ENCODE data around the gene SLC28A1.
"Not testable (repeated sequence)": the region's sequence is repeated elsewhere in the genome, so short reads cannot be mapped to it uniquely, and the experiment has no call there.

Gene SLC28A1

DNA sequence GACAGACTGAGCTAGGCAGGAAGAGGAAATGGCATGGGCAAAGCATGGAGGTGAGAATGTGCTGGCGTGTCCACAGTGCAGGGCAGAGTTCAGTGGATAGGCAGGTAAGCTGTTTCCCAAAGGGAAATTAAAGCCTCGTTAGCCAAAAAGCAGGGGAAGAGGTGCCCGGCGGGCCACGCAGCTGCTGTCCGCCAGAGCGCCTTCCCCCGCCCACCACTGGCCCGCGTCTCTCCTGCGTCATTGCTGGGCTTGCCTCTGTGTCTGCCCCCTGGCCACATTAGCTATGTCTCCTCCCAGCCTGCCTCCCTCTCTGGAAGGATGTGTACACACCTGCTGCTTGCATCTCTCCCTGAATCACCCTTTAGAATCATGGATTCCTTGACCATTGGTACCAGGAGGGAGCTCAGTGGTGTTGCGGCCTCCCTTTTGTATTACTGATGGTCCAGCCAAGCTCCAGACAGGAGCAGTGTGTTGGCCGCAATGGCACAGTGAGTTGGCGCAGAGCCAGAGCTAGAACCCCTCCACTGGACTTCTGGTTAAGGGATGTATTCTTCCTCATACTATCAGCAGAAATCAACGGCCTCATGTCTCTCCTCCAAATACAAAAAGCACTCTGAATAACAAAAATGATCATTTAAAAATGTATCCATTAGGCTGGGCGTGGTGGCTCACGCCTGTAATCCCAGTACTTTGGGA lies 26.6 kb downstream of the SLC28A1 start:
- DNase-seq (ENCODE audit: low spot score), result no peak

DNA sequence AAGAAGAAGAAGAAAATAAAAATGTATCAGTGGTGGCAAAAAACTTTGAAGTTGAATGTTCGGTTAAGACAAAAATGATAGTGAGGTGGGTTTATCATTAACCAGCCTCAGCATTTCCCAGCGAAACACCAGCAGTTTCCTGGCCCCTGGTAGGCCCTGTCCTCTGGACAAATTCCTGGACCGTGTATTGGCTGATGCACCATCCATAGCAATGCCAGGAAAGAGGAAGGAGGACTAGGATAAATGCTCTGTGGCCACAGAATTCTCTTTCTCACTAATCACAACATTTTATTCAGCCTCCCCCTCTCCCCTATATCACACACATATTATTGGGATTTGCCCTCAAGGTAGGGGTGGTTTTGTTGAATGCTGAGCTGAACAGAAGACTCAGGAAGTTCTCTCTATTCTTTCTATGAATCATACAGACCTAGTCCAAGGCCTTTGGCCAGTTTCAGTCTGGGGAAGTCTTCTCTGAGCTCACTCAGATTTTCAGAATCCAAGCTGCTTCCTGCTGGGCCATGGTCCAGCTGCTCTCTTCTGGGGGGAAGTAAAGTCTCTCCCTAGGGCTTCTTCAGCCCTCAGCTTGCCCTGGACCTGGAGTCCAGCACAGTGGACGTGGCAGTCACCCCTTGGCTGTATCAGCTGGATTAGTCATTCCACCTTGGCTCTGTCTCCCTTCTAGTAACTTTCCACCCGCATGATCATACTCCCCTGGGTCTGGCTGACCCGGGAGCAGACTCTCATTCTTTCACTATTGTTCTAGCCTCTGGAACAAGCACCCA lies 27.6 kb downstream of the SLC28A1 start:
- DNase-seq (ENCODE audit: low spot score), result peak; percentile 70

DNA sequence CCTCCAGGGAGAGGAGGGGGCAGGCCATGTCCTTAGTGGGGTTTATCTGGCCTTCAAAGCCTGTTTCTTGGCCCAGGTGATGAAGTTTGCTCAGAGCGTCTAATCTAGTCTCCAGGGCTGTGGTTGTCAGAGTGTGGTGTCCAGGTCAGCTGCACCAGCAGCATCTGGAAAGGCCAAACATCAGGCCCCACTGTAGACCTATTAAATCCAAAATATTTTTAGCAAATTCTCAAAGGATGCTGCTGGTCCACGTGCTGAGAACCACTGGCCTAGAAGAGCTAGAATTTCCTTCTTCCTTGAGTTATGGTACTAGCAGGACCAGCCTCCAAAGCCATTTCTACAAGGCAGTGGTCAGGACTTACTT lies 28.9 kb downstream of the SLC28A1 start:
- DNase-seq (ENCODE audit: low spot score), result no peak

DNA sequence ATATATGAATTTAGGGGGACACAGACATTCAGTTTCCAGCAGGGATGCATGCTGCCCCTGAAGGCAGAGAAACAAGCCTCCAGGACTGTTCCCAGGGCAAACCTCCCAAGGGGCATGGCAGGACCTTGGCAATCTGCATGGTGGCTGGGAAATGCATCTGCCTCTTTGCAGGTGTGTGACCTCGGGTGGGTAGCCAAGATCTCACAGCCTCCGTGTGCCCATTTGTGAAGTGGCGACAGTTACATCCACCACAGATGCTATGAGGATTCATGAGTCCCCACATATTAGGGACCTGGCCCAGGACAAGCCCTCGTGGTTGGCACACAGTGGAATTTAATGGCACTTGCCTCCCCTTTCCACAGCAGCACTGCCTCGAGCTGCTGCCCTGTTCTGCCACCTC lies 29.9 kb downstream of the SLC28A1 start:
- DNase-seq (ENCODE audit: low spot score), result no peak

DNA sequence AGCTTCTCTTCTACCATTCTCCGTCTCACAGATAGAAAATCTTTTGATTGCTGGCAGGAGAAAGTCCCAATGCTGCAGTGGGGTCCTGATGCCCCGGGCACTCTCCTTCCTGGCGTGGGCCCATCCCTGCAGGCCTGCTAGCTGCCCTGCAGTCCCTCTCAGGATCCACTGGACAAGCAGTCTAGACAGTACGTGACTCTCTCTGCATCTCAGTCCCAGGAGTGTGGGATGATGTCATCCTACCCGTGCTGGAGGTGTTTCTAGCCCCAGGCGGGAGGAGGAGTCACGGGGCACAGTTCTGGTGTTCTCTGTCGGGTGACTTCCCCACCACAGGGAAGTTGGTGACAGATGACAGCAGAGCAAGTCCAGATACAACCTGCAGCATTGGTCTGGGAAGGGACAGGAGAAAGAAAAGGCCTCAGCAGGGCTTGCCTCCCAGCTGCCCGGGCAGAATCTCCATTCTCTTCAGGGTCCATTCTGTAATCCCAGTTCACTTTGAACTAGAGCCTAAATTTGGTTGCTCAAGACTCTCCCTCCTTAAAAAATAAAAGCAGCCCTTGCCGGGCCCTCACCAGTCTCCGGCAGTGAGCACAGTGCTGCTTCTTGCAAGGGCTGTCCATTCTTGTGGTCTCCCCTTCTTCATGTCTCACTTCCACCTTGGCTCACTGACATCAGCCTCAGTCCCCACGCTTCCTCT lies 30.6 kb downstream of the SLC28A1 start:
- DNase-seq (ENCODE audit: low spot score), result peak; percentile 40

DNA sequence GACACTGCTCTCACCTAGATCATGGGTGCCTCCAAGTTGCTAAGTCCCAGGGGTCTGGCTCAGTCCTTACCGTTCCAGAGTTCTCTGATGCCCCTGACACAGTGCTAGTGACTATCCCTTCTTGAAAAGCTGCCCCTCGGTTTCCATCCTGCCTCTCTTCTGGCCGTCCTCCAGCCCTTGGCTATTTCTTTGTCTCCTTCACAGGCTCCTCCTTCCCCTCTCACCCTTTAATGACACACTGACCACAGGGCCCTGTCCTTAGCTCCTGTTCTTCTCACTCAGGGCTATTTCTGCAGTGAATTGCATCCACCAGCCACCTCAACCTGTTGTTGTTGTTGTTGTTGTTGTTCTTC lies 31.1 kb downstream of the SLC28A1 start:
- no peak for DNase-seq (ENCODE audit: low spot score)

DNA sequence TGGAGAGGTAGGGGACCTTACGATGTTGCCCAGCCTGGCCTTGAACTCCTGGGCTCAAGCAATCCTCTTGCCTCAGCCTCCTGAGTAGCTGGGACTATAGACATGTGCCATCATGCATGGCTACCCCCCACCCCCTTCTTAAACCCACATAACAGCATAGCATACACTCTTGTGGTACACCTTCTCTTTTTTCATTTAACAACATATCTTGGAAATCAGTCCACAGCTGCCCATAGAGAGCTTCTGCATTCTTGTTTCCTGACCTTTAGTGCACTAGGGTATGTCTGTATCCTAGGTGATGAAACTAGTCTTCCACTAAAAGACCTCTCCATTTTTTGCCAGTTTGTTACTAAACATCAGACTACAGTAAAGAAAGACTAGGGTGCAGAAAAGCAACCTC lies 33.0 kb downstream of the SLC28A1 start:
- no peak for DNase-seq (ENCODE audit: low spot score)

DNA sequence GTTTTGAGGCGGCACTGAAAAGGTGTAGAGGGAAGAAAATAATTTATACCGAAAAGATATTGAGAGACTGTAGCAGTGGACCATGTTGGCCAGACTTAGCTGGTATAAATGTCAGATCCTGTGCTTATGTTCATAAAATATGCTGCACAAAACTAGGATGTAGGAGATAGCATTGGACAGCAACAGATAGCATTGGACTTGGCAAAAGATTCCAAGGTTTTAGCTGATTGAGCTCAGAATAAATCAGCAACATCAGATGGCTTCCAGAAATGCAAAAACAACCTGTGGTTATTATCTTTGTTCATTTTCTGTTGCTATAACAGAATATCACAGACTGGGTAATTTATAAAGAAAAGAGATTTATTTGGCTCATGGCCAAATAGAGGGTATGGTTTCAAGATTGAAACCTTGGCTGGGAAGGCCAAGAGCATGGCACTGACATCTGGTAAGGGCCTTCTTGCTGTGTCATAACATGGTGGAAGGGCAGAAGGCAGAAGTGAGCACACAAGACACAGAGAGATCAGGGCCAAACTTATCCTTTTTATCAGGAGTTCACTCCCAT lies 34.7 kb downstream of the SLC28A1 start:
- DNase-seq (ENCODE audit: low spot score), result no peak

DNA sequence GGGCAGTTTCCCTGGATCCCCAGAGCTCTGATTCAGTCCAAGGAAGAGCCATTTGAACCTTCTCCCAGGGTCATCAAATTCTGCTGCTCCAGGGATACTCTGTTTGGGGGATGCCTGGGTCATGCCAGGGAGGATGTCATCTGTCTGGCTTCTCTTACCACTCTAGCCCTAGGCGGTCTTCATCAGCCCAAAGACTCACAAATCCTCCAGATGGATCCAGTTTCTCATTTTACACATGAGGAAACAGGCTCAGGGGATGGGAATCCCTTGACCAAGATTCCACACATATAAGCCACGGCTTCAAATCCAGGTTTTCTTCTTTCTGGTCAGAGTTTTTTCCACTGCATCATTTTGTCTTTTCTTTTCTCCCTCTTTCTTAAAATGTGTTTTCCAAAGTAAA lies 36.7 kb downstream of the SLC28A1 start:
- no peak for DNase-seq (ENCODE audit: low spot score)

DNA sequence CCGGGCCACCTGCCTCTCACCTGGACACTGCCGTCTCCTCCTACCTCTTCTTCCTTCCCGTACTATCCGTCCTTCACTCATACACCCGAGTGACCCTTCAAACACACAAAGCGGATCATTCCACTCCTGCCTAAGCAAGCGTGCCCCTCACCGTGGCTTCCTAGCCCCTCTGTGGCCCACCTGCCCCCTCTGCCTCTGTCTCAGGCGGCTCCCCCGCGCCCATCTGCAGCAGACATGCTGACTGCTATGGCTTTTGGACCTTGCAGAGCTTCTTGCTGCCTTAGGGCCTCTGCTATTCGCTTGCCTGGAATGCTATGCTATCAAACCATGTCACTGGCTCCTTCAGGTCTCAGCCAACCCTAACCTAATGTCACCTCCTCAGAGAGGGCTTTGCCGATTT lies 38.1 kb downstream of the SLC28A1 start:
- no peak for DNase-seq (ENCODE audit: low spot score)

DNA sequence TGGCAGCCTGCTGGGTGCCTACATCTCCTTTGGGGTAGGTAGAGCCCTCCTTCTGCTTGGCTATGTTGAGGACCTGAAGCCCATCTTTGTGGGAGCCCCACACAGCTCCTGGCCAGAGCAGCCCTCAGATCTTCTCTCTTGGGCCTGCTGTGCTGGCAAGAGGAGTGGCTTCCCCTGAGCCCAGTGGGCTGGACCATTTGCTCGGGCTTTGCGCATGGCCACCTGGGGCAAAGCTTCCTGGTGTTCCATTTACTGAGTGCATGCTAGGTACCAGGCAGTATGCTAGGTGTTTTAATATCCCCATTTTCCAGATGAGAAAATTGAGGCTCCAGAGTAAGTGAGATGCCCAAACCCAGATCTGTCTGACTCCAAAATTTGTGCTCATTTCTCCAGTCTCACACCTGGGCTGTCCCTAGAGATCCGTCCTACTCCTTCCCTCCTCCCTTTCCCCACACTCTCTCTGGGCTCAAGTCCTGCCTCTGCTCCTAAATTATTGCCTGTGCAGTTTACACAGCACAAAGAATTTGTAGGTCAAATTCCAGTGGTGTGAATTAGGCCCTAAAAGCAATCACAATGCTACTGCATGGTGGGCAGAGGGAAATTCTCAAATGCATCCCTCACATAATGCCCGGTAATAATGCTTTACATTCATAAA lies 39.7 kb downstream of the SLC28A1 start:
- no peak for DNase-seq (ENCODE audit: low spot score)

DNA sequence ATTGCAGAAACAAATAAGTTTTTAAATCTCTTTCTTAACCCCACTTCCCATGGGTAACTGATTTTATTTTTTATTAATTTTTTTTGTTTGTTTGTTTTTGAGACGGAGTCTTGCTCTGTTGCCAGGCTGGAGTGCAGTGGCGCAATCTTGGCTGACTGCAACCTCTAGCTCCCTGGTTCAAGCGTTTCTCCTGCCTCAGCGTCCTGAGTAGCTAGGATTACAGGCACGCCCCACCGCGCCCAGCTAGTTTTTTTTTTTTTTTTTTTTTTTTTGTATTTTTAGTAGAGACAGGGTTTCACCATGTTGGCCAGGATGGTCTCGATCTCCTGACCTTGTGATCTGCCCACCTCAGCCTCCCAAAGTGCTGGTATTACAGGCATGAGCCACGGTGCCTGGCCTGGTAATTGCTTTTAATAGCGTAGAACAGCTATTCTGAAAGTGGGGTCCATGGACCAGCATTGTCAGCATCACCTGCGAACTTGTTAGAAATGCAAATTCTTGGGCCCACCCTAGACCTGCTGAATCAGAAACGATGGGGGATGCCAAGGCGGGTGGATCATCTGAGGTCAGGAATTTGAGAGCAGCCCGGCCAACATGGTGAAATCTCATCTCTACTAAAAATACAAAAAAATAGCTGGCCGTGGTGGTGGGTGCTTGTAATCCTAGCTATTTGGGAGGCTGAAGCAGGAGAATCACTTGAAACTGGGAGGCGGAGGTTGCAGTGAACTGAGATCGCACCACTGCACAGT lies 40.5 kb downstream of the SLC28A1 start:
- not testable (repeated sequence) for DNase-seq (ENCODE audit: low spot score)

DNA sequence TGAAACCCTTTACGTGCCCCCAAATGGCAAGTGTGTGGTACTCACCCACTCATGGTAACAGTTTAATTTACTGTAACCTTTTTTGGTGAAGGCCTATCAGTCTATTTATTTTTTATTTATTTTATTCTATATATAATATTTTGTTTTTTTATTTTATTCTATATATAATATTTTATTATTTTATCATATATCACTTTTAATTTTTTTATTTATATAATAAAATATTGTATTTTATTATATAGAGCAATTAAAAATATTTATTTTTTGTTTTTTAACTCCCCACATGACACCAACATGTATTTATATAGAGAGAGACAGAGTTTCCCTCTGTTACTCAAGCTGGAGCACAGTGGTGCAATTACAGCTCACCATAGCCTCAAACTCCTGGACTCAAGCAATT lies 41.4 kb downstream of the SLC28A1 start:
- DNase-seq (ENCODE audit: low spot score), result no peak

DNA sequence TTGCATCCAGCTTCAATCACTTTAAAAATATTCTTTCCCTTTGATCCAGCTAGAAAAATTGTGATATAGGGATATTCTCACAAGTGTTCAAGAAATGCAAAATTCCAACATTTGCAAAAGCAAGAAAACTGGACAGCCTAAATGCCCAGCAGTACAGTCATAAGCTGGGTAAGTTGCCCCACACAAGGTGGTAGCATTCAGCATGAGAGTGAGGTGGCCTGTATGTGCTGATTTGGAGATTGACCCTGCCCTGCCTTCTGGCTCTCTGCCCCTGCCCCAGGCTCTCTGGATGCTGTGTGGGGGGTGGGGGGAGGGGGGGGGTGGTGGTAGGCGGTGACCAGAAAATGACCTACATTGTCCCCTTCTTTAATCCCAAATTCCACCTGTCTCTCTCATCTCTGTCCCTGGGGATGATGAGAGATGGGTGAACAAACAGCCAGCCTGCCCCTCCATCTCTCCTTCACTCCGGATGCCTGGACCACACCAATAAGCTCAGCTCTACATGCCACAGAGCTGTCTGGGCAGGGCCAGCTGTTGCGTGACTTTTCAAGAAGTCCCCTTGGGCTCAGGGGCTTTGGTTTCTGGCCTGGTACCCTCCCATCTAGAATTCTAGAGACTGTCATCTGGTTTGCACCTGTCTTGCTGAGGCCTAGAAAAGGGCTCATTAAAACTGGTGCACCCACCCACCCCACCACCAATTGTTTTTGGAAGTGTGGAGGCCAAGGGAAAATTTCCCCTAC lies 42.2 kb downstream of the SLC28A1 start:
- no peak for DNase-seq (ENCODE audit: low spot score)

DNA sequence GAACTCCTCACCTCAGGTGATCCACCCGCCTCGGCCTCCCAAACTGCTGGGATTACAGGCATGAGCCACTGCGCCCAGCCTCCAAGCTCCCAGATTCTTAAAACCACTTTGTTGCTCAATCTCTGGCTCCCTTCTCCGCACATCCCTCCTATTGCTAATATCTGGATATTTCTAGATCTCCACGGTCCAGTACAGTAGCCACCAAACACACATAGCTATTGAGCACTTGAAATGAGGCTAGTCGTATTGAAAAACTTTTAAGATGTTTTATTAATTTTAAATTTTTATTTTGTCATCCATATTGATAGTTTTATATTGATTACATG lies 44.3 kb downstream of the SLC28A1 start:
- DNase-seq (ENCODE audit: low spot score), result no peak

DNA sequence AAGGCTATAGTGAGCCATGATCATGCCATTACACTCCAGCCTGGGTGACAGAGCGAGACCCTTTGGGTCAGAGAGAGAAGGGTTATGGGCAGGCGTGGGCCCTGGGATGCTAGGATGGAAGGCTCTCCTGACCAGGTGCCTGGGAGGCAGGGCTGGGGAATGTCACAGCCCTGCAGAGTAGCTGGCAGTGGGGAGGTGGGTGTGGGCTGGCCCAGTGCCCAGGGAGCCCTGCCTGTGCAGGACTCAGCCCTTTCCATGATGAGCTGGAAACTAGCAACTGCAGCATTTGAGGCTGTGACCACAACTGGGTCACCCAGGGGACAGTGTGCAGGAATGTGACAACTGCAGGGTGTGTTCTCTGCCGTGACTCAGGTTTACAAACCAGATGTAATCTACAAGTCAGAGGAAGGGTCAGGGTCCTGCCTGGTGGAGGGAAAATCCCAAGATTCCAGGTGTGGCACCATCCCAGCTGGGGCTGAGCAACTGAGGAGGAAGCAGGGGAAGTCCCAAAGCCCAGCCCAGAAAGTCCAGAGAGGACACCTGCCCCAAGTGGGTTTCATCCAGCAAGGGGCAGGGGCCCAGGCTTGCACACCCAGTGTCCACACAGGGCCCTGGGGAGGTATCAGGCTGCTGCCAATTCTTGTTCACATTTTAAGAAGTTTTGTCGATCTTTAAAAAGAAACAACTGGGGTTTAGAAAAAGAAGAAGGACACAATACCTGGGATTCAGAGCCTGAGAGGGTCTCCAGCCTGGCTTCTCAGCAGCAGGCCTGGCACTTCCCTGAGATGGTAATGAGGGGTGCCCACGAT lies 45.5 kb downstream of the SLC28A1 start:
- peak; percentile 98 for DNase-seq (ENCODE audit: low spot score)

DNA sequence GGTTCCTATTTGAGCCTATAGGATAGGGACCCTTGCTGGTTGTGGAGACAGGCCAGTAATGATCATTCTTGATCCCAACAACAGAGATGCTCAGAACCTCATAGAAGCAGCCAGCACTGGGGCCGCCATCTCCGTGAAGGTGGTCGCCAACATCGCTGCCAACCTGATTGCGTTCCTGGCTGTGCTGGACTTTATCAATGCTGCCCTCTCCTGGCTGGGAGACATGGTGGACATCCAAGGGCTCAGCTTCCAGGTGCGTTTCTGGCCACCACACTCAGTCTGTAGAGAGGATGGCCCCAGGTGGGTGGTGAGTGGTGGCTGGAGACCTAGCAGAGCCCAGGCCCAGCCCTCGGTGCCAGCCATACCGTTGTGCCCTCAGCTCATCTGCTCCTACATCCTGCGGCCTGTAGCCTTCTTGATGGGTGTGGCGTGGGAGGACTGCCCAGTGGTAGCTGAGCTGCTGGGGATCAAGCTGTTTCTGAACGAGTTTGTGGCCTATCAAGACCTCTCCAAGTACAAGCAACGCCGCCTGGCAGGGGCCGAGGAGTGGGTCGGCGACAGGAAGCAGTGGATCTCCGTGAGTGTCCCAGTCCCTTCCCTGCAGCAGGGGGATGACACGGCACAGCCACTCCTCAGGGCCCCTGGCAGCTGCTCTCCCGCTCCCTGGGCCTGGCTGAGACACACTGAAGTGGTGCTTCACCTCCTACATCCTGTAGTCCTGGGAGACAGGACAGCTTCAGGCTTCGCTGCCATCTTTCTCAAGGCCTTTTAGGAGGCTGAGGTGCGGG lies 50.7 kb downstream of the SLC28A1 start:
- no peak for DNase-seq (ENCODE audit: low spot score)

DNA sequence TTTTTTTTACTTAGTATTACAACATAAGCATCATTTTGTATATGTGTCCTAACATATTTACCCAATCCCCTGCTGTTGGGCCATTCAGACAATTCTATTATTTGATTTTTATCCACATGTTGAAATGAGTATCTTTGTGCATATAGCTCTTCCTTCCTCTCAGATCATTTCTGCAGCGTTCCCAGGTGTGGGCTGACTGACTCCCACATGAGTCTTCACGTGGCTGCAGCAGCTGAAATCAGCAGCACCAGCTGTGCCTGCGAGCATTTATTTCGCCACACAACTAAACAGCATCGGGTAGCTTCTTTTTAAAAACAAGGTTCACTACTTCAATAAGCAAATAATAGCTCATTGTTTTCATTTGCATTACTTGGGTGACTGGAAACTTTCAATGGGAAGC lies 52.7 kb downstream of the SLC28A1 start:
- DNase-seq (ENCODE audit: low spot score), result no peak

DNA sequence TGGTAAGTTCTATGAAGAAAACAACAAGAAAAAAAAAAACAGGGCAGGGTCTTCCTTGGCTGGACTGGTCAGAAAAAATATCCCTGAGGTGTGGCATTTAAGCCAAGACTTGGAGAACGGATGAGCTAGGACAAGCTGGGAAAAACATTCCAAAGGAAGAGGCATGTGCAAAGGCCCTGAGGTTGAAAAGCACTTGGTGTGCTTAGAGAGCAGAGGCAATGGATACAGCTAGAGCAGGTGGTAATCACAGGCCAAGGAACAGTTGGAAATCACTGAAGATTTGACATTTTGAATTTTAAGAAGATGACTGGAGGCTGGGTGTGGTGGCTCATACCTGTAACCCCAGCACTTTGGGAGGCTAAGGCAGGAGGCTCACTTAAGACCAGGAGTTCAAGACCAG lies 54.3 kb downstream of the SLC28A1 start:
- no peak for DNase-seq (ENCODE audit: low spot score)

DNA sequence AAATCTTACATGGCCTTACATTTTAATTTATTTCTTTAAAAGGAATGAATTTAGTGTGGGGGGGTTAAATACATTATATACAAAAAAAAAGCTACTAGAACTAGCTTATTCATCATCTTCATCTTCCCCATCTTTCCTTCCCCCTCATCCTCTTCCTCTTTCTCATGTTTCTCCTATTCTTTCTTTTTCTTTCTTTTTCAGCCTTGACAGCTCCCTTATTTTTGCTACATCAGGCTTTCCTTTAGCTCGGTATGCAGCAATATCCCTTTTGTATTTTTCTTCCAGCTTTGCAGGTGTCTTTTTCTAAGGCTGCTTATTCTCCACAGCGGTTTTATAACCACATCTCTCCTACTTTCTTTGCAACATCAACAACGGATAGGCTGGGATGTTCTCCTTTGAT lies 55.9 kb downstream of the SLC28A1 start:
- no peak for DNase-seq (ENCODE audit: low spot score)

All from LoVo (cell line).